Activated naive CD4-positive, alpha-beta T cell treated with anti-CD3 and anti-CD28 coated beads, Interleukin-2, amount 50 U/mL, for 72 hours (primary cell): ENCODE results near the gene CEMIP. TPM values are rescaled to one million over a fixed set of nuclear protein-coding genes. Genes with fewer than 3 reads are reported as not detected.

Source experiments
- ATAC-seq, 2 donors: fragments of 150-1000 bp; cut with Tn5 transposase; 2 replicates each; pipeline ENCODE4 v1.10.0; 2021; ENCODE audit warnings: mild to moderate bottlenecking in 2 of 2, moderate library complexity in 2 of 2
- DNase-seq, 2 donors: peaks; one replicate each; pipeline ENCODE4 v3.0.0; 2021 to 2022; ENCODE audit warnings: low spot score in 2 of 2
- H3K27ac Mint-ChIP-seq, 2 donors: one replicate each; pipeline ENCODE4 v1.8.0; 2022; ENCODE audit warnings: mild to moderate bottlenecking in 2 of 2, mixed read lengths in 2 of 2
- H3K36me3 Mint-ChIP-seq, 2 donors: one replicate each; pipeline ENCODE4 v1.8.0; 2022; ENCODE audit warnings: mixed read lengths in 2 of 2
- H3K9me3 Mint-ChIP-seq, 2 donors: one replicate each; pipeline ENCODE4 v1.8.0; 2022; ENCODE audit warnings: mixed read lengths in 2 of 2
- total RNA-seq, 2 donors: library from RNA; stranded (reverse); gene quantifications; one replicate each; pipeline ENCODE4 v1.2.3, GENCODE V29; 2022

The CEMIP gene
- total RNA-seq, result not detected

- no peak within 1 kb of the TSS for H3K27ac Mint-ChIP-seq
- no peaks in the 10 kb centered on the region for H3K9me3 Mint-ChIP-seq
- ATAC-seq (peak; percentile 84 to 93), DNase-seq (peak in 1 of 2 donors; percentile 85)
- H3K36me3 Mint-ChIP-seq, result no peaks in the 10 kb centered on the region
These were observed at the start of gene CEMIP for GRCh38 chr15:80778964-80779657. Gene CEMIP (plus strand): TSS chr15:80779370. CDS start chr15:80873880, 94,510 bp downstream.

GRCh38 chr15:80730387-80730786 lies 48.8 kb upstream of the CEMIP start:
- ATAC-seq (no peak), DNase-seq (no peak)
- Mint-ChIP-seq H3K36me3 (peaks cover 0 to 12% of the 10 kb centered on the region in 2 donors), H3K27ac (no peak overlapping the region), H3K9me3 (no peaks in the 10 kb centered on the region)

GRCh38 chr15:80730926-80731325 lies 48.2 kb upstream of the CEMIP start:
- H3K36me3 Mint-ChIP-seq, result peaks cover 0 to 11% of the 10 kb centered on the region in 2 donors
- DNase-seq, result no peak
- H3K27ac Mint-ChIP-seq, result no peak overlapping the region
- no peaks in the 10 kb centered on the region for H3K9me3 Mint-ChIP-seq
- ATAC-seq, result no peak

- H3K27ac Mint-ChIP-seq, result no peak overlapping the region
- no peak for ATAC-seq
These were observed 47.0 kb upstream of the CEMIP start for GRCh38 chr15:80732167-80732566.

GRCh38 chr15:80732818-80733217 lies 46.4 kb upstream of the CEMIP start:
- ATAC-seq (no peak), DNase-seq (no peak)
- H3K27ac Mint-ChIP-seq, result no peak overlapping the region
- H3K36me3 Mint-ChIP-seq, result no peaks in the 10 kb centered on the region
- peaks cover 0 to 5% of the 10 kb centered on the region in 2 donors for H3K9me3 Mint-ChIP-seq

More at GRCh38 chr15:80732167-80732566, 47.0 kb upstream of the CEMIP start:
- no peak for DNase-seq
- no peaks in the 10 kb centered on the region for H3K36me3 Mint-ChIP-seq
- H3K9me3 Mint-ChIP-seq, result no peaks in the 10 kb centered on the region

GRCh38 chr15:80733460-80733859 lies 45.7 kb upstream of the CEMIP start:
- Mint-ChIP-seq H3K36me3 (peaks cover 0 to 5% of the 10 kb centered on the region in 2 donors), H3K9me3 (peaks cover 0 to 7% of the 10 kb centered on the region in 2 donors), H3K27ac (no peak overlapping the region)
- ATAC-seq, result no peak
- DNase-seq, result no peak

GRCh38 chr15:80735344-80735743 lies 43.8 kb upstream of the CEMIP start:
- no peak overlapping the region for H3K27ac Mint-ChIP-seq
- H3K36me3 Mint-ChIP-seq, result peaks cover 0 to 6% of the 10 kb centered on the region in 2 donors
- H3K9me3 Mint-ChIP-seq, result peaks cover 0 to 7% of the 10 kb centered on the region in 2 donors
- ATAC-seq (no peak), DNase-seq (no peak)

- Mint-ChIP-seq H3K36me3 (peaks cover 0 to 6% of the 10 kb centered on the region in 2 donors), H3K9me3 (peaks cover 0 to 7% of the 10 kb centered on the region in 2 donors), H3K27ac (no peak overlapping the region)
- no peak for ATAC-seq
- no peak for DNase-seq
These were observed 42.6 kb upstream of the CEMIP start for GRCh38 chr15:80736560-80736959.

GRCh38 chr15:80739919-80740318 lies 39.3 kb upstream of the CEMIP start:
- DNase-seq (no peak), ATAC-seq (no peak)
- Mint-ChIP-seq H3K36me3 (peaks cover 0 to 6% of the 10 kb centered on the region in 2 donors), H3K9me3 (peaks cover 0 to 7% of the 10 kb centered on the region in 2 donors), H3K27ac (no peak overlapping the region)

GRCh38 chr15:80742081-80742480 lies 37.1 kb upstream of the CEMIP start:
- no peak for ATAC-seq
- Mint-ChIP-seq H3K27ac (no peak overlapping the region), H3K36me3 (peaks cover 0 to 6% of the 10 kb centered on the region in 2 donors), H3K9me3 (peaks cover 0 to 7% of the 10 kb centered on the region in 2 donors)
- DNase-seq, result no peak

- Mint-ChIP-seq H3K9me3 (no peaks in the 10 kb centered on the region), H3K27ac (no peak overlapping the region), H3K36me3 (peaks cover 0 to 3% of the 10 kb centered on the region in 2 donors)
- no peak for DNase-seq
- no peak for ATAC-seq
These were observed 35.9 kb upstream of the CEMIP start for GRCh38 chr15:80743189-80743833.

- ATAC-seq, result no peak
- no peaks in the 10 kb centered on the region for H3K9me3 Mint-ChIP-seq
- H3K36me3 Mint-ChIP-seq, result no peaks in the 10 kb centered on the region
- DNase-seq, result no peak
- H3K27ac Mint-ChIP-seq, result no peak overlapping the region
These were observed 34.8 kb upstream of the CEMIP start for GRCh38 chr15:80744415-80744814.

- H3K27ac Mint-ChIP-seq, result no peak overlapping the region
- H3K9me3 Mint-ChIP-seq, result no peaks in the 10 kb centered on the region
- no peak for DNase-seq
- H3K36me3 Mint-ChIP-seq, result no peaks in the 10 kb centered on the region
- no peak for ATAC-seq
These were observed 34.3 kb upstream of the CEMIP start for GRCh38 chr15:80744826-80745225.

GRCh38 chr15:80745888-80746287 lies 33.3 kb upstream of the CEMIP start:
- no peak overlapping the region for H3K27ac Mint-ChIP-seq
- no peaks in the 10 kb centered on the region for H3K9me3 Mint-ChIP-seq
- DNase-seq (no peak), ATAC-seq (no peak)
- peaks cover 0 to 5% of the 10 kb centered on the region in 2 donors for H3K36me3 Mint-ChIP-seq

GRCh38 chr15:80747317-80748053 lies 31.7 kb upstream of the CEMIP start:
- no peaks in the 10 kb centered on the region for H3K9me3 Mint-ChIP-seq
- peaks cover 0 to 5% of the 10 kb centered on the region in 2 donors for H3K36me3 Mint-ChIP-seq
- DNase-seq, result no peak
- H3K27ac Mint-ChIP-seq, result no peak overlapping the region
- ATAC-seq, result no peak

- DNase-seq (no peak), ATAC-seq (no peak)
- no peaks in the 10 kb centered on the region for H3K9me3 Mint-ChIP-seq
These were observed 29.6 kb upstream of the CEMIP start for GRCh38 chr15:80749589-80749988.

GRCh38 chr15:80750575-80750974 lies 28.6 kb upstream of the CEMIP start:
- Mint-ChIP-seq H3K36me3 (peaks cover 2 to 8% of the 10 kb centered on the region in 2 donors), H3K9me3 (no peaks in the 10 kb centered on the region), H3K27ac (no peak overlapping the region)
- DNase-seq (no peak), ATAC-seq (no peak)

More at GRCh38 chr15:80749589-80749988, 29.6 kb upstream of the CEMIP start:
- peaks cover 0 to 5% of the 10 kb centered on the region in 2 donors for H3K36me3 Mint-ChIP-seq
- H3K27ac Mint-ChIP-seq, result no peak overlapping the region
